SK-N-SH (cell line): ENCODE data around the gene DNAJC10. TPM values are rescaled to one million over a fixed set of nuclear protein-coding genes. Genes with fewer than 3 reads are reported as not detected.

Experiments used
- CTCF ChIA-PET: fragments of 300-600, 350-600 bp; formaldehyde crosslinking; extraction: SDS; loops from one replicate; lab custom pipeline; 2021; lab: Yijun Ruan, JAX
- POLR2A ChIA-PET: fragments of 350-600 bp; sonication (Branson Sonifier 250); formaldehyde crosslinking; extraction: SDS; loops from one replicate; lab custom pipeline; 2020; ENCODE audit warnings: antibody characterized with exemption, inconsistent platforms; lab: Yijun Ruan, JAX
- DNase-seq: peaks from one replicate; pipeline ENCODE4 v3.0.0; 2012
- H2AFZ ChIP-seq: fragments of 200-600 bp; sonication (generic); 2 replicates; pipeline ENCODE4 v1.8.1; 2016; ENCODE audit warnings: antibody characterized with exemption, mild to moderate bottlenecking, low read depth
- H3F3A ChIP-seq: fragments of 200-600 bp; sonication (generic); replicated peaks from 2 replicates; pipeline ENCODE3; 2016; ENCODE audit warnings: antibody characterized with exemption, mild to moderate bottlenecking; ENCODE audit not compliant: insufficient read depth
- H3K27ac ChIP-seq, 2 experiments: fragments of 200-500 bp in 1 of 2; fragments of 200-600 bp in 1 of 2; sonication (Bioruptor generic) in 1 of 2; sonication (generic), shearing (Covaris generic) in 1 of 2; 2 replicates each; pipeline versions ENCODE4 v1.5.1 to v1.6.1; 2014 to 2016; ENCODE audit warnings: low read depth in 2 of 2, inconsistent platforms in 1 of 2, low read length in 1 of 2, mild to moderate bottlenecking in 1 of 2, mixed read lengths in 1 of 2
- H3K27me3 ChIP-seq: fragments of 200-600 bp; sonication (generic), shearing (Covaris generic); 2 replicates; pipeline ENCODE4 v1.6.1; 2016; ENCODE audit warnings: mixed run types; ENCODE audit not compliant: insufficient read depth
- H3K36me3 ChIP-seq, 2 experiments: fragments of 200-500 bp in 1 of 2; fragments of 200-600 bp in 1 of 2; sonication (Bioruptor generic) in 1 of 2; sonication (generic) in 1 of 2; replicated peaks in 1 of 2; 2 replicates each; pipeline versions ENCODE3 to v1.5.1; 2014 to 2016; ENCODE audit warnings: low read length in 1 of 2, mild to moderate bottlenecking in 1 of 2; ENCODE audit not compliant: insufficient read depth in 2 of 2, control insufficient read depth in 1 of 2
- H3K4me1 ChIP-seq, 2 experiments: fragments of 200-500 bp in 1 of 2; fragments of 200-600 bp in 1 of 2; sonication (Bioruptor generic) in 1 of 2; sonication (generic), shearing (Covaris generic) in 1 of 2; 2 replicates each; pipeline versions ENCODE4 v1.5.1 to v1.6.1; 2014 to 2016; ENCODE audit warnings: low read depth in 1 of 2, low read length in 1 of 2, mixed run types in 1 of 2; ENCODE audit not compliant: insufficient read depth in 2 of 2, control insufficient read depth in 1 of 2
- H3K4me2 ChIP-seq: fragments of 200-600 bp; sonication (generic), shearing (Covaris generic); 2 replicates; pipeline ENCODE4 v1.6.1; 2017; ENCODE audit warnings: mixed run types
- H3K4me3 ChIP-seq, 2 experiments: fragments of 200-500 bp in 1 of 2; fragments of 200-600 bp in 1 of 2; sonication (Bioruptor generic) in 1 of 2; sonication (generic), shearing (Covaris generic) in 1 of 2; 2 replicates each; pipeline versions ENCODE4 v1.5.1 to v1.8.1; 2014 to 2016; ENCODE audit warnings: low read depth in 2 of 2, inconsistent platforms in 1 of 2, low read length in 1 of 2, mild to moderate bottlenecking in 1 of 2, mixed read lengths in 1 of 2, moderate library complexity in 1 of 2
- H3K79me2 ChIP-seq: fragments of 200-600 bp; sonication (generic); 2 replicates; pipeline ENCODE4 v1.8.1; 2017; ENCODE audit warnings: mild to moderate bottlenecking; ENCODE audit not compliant: insufficient read depth
- H3K9ac ChIP-seq: fragments of 200-600 bp; sonication (generic); 2 replicates; pipeline ENCODE4 v1.6.1; 2017; ENCODE audit warnings: mixed run types
- H3K9me2 ChIP-seq: fragments of 200-600 bp; sonication (generic); 2 replicates; pipeline ENCODE4 v1.6.1; 2017; ENCODE audit warnings: mixed run types
- H3K9me3 ChIP-seq: fragments of 200-600 bp; sonication (generic); 2 replicates; pipeline ENCODE4 v1.6.1; 2017; ENCODE audit warnings: mixed run types, mild to moderate bottlenecking, moderate library complexity
- H4K20me1 ChIP-seq: fragments of 200-600 bp; sonication (generic); 2 replicates; pipeline ENCODE4 v1.6.1; 2017; ENCODE audit warnings: mild to moderate bottlenecking, mixed run types; ENCODE audit not compliant: insufficient read depth
- CHD2 ChIP-seq: fragments of 150-350 bp; IDR thresholded peaks from 2 replicates; pipeline ENCODE4 v1.6.1; 2018; ENCODE audit warnings: low read length; ENCODE audit not compliant: partially characterized antibody
- ELF1 ChIP-seq: IDR thresholded peaks from 2 replicates; pipeline ENCODE4 v1.4.0; 2012
- EZH2phosphoT487 ChIP-seq: fragments of 200-600 bp; sonication (generic); IDR thresholded peaks from 2 replicates; pipeline ENCODE4 v1.6.1; 2017; ENCODE audit warnings: low read depth, mixed run types, mild to moderate bottlenecking, antibody characterized with exemption, moderate library complexity, borderline replicate concordance
- FOSL2 ChIP-seq: IDR thresholded peaks from 2 replicates; pipeline ENCODE4 v1.4.0; 2012; ENCODE audit warnings: low read depth, mild to moderate bottlenecking, moderate library complexity, borderline replicate concordance
- RAD21 ChIP-seq: IDR thresholded peaks from 2 replicates; pipeline ENCODE4 v1.6.1; 2012; ENCODE audit warnings: mild to moderate bottlenecking, low read length
- SMC3 ChIP-seq: IDR thresholded peaks from 2 replicates; pipeline ENCODE4 v1.6.1; 2012; ENCODE audit warnings: low read depth, low read length, improper control_type of control experiment
- TCF12 ChIP-seq: IDR thresholded peaks from 2 replicates; pipeline ENCODE4 v1.4.0; 2012
- WGBS: methylation state at CpG from one replicate; pipeline ENCODE4 v1.1.6; 2017; ENCODE audit warnings: low lambda C conversion rate; 5-methylcytosine and 5-hydroxymethylcytosine counted together
- polyA plus RNA-seq, 3 experiments: library from polyadenylated mRNA; depleted of rRNA; stranded (reverse); fragments of >200 nt; gene quantifications; 2 replicates each; pipeline ENCODE4 v1.2.3, GENCODE V29; 2012
- TF ChIP-seq, protein P1 (sequence below): fragments of 200-600 bp; sonication (generic); IDR thresholded peaks from 2 replicates; pipeline ENCODE4 v1.6.1; 2017; ENCODE audit warnings: antibody characterized with exemption, mild to moderate bottlenecking, moderate library complexity
- TF ChIP-seq, protein P2 (sequence below): IDR thresholded peaks from 2 replicates; pipeline ENCODE4 v1.6.1; 2012; ENCODE audit warnings: mild to moderate bottlenecking, low read depth, low read length, moderate library complexity
- TF ChIP-seq, protein P3 (sequence below): IDR thresholded peaks from 2 replicates; pipeline ENCODE4; 2012
- TF ChIP-seq, protein P4 (sequence below): IDR thresholded peaks from 2 replicates; pipeline ENCODE4 v1.4.0; 2012; ENCODE audit warnings: low read depth, borderline replicate concordance

The DNAJC10 gene
- polyA plus RNA-seq, 1 of the 3 experiments (the other 2 are of a cell fraction): 30.8 TPM

GRCh38 chr2:182814380-182814779, 98.3 kb downstream of the DNAJC10 start:
- H3K4me2 ChIP-seq: no peak overlapping the region
- H3K36me3 ChIP-seq: no peaks in the 10 kb centered on the region
- CTCF ChIA-PET: interaction anchor here (1.2 kb wide), 1 partner anchor 92 kb away, joined by 3 read pairs; no protein-coding TSS in a partner anchor
- DNase-seq: no peak
- POLR2A ChIA-PET: no interaction called here
- TF ChIP-seq EZH2phosphoT487: no peak
- no peak for TF ChIP-seq CHD2
- no peak overlapping the region for H3K27ac ChIP-seq
- H3K79me2 ChIP-seq: no peaks in the 10 kb centered on the region
- H3K9ac ChIP-seq: no peak overlapping the region
- H3K4me3 ChIP-seq: no peak overlapping the region
- no peak overlapping the region for H2AFZ ChIP-seq
- no peaks in the 10 kb centered on the region for H4K20me1 ChIP-seq
- H3K27me3 ChIP-seq: no peaks in the 10 kb centered on the region
- no peaks in the 10 kb centered on the region for H3K9me3 ChIP-seq
- no peaks in the 10 kb centered on the region for H3F3A ChIP-seq
- no peaks in the 10 kb centered on the region for H3K9me2 ChIP-seq
- H3K4me1 ChIP-seq: peaks cover 2 to 7% of the 10 kb centered on the region in 2 experiments; a peak in 3 of 4 replicates
- WGBS: 77% methylated on average over 4 of the region's 6 CpGs

- H3K36me3 ChIP-seq: no peaks in the 10 kb centered on the region
- H3K9me3 ChIP-seq: no peaks in the 10 kb centered on the region
- no peaks in the 10 kb centered on the region for H4K20me1 ChIP-seq
- POLR2A ChIA-PET: no interaction called here
- 94% methylated on average over 1 of the region's 3 CpGs for WGBS
- TF ChIP-seq, protein P1, sequence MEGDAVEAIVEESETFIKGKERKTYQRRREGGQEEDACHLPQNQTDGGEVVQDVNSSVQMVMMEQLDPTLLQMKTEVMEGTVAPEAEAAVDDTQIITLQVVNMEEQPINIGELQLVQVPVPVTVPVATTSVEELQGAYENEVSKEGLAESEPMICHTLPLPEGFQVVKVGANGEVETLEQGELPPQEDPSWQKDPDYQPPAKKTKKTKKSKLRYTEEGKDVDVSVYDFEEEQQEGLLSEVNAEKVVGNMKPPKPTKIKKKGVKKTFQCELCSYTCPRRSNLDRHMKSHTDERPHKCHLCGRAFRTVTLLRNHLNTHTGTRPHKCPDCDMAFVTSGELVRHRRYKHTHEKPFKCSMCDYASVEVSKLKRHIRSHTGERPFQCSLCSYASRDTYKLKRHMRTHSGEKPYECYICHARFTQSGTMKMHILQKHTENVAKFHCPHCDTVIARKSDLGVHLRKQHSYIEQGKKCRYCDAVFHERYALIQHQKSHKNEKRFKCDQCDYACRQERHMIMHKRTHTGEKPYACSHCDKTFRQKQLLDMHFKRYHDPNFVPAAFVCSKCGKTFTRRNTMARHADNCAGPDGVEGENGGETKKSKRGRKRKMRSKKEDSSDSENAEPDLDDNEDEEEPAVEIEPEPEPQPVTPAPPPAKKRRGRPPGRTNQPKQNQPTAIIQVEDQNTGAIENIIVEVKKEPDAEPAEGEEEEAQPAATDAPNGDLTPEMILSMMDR: no peak
- TF ChIP-seq, protein P2, sequence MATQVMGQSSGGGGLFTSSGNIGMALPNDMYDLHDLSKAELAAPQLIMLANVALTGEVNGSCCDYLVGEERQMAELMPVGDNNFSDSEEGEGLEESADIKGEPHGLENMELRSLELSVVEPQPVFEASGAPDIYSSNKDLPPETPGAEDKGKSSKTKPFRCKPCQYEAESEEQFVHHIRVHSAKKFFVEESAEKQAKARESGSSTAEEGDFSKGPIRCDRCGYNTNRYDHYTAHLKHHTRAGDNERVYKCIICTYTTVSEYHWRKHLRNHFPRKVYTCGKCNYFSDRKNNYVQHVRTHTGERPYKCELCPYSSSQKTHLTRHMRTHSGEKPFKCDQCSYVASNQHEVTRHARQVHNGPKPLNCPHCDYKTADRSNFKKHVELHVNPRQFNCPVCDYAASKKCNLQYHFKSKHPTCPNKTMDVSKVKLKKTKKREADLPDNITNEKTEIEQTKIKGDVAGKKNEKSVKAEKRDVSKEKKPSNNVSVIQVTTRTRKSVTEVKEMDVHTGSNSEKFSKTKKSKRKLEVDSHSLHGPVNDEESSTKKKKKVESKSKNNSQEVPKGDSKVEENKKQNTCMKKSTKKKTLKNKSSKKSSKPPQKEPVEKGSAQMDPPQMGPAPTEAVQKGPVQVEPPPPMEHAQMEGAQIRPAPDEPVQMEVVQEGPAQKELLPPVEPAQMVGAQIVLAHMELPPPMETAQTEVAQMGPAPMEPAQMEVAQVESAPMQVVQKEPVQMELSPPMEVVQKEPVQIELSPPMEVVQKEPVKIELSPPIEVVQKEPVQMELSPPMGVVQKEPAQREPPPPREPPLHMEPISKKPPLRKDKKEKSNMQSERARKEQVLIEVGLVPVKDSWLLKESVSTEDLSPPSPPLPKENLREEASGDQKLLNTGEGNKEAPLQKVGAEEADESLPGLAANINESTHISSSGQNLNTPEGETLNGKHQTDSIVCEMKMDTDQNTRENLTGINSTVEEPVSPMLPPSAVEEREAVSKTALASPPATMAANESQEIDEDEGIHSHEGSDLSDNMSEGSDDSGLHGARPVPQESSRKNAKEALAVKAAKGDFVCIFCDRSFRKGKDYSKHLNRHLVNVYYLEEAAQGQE: no peak
- TF ChIP-seq RAD21 (no peak), FOSL2 (no peak), TCF12 (no peak), CHD2 (no peak), SMC3 (no peak), ELF1 (no peak)
- TF ChIP-seq, protein P3, sequence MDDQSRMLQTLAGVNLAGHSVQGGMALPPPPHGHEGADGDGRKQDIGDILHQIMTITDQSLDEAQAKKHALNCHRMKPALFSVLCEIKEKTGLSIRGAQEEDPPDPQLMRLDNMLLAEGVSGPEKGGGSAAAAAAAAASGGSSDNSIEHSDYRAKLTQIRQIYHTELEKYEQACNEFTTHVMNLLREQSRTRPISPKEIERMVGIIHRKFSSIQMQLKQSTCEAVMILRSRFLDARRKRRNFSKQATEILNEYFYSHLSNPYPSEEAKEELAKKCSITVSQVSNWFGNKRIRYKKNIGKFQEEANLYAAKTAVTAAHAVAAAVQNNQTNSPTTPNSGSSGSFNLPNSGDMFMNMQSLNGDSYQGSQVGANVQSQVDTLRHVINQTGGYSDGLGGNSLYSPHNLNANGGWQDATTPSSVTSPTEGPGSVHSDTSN: no peak
- TF ChIP-seq, protein P4, sequence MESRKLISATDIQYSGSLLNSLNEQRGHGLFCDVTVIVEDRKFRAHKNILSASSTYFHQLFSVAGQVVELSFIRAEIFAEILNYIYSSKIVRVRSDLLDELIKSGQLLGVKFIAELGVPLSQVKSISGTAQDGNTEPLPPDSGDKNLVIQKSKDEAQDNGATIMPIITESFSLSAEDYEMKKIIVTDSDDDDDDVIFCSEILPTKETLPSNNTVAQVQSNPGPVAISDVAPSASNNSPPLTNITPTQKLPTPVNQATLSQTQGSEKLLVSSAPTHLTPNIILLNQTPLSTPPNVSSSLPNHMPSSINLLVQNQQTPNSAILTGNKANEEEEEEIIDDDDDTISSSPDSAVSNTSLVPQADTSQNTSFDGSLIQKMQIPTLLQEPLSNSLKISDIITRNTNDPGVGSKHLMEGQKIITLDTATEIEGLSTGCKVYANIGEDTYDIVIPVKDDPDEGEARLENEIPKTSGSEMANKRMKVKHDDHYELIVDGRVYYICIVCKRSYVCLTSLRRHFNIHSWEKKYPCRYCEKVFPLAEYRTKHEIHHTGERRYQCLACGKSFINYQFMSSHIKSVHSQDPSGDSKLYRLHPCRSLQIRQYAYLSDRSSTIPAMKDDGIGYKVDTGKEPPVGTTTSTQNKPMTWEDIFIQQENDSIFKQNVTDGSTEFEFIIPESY: no peak
- H3K4me2 ChIP-seq: no peak overlapping the region
- no peak for DNase-seq
- H3K27me3 ChIP-seq: no peaks in the 10 kb centered on the region
- H3K27ac ChIP-seq: no peak overlapping the region
- H3K4me3 ChIP-seq: no peak overlapping the region
- no peaks in the 10 kb centered on the region for H3K79me2 ChIP-seq
- no peaks in the 10 kb centered on the region for H3F3A ChIP-seq
- no peaks in the 10 kb centered on the region for H3K9me2 ChIP-seq
- CTCF ChIA-PET: no interaction called here
- H2AFZ ChIP-seq: no peak overlapping the region
- H3K4me1 ChIP-seq: peaks cover 2 to 7% of the 10 kb centered on the region in 2 experiments; a peak in 3 of 4 replicates
- no peak overlapping the region for H3K9ac ChIP-seq
These were observed 98.7 kb downstream of the DNAJC10 start for GRCh38 chr2:182814804-182815203.
